H1 (cell line): Measurements from ENCODE around the gene CABP4. TPM values are rescaled to one million over a fixed set of nuclear protein-coding genes. Genes with fewer than 3 reads are reported as not detected.

ENCODE experiments used
- CTCF ChIA-PET: fragments of 300-600 bp; sonication (Branson Sonifier 250); formaldehyde crosslinking; loops from one replicate; lab custom pipeline; 2021; ENCODE audit not compliant: partially characterized antibody; lab: Charles Lee
- POLR2A ChIA-PET: fragments of 300-600 bp; sonication (Branson Sonifier 250); formaldehyde crosslinking; loops from one replicate; lab custom pipeline; 2021; ENCODE audit warnings: inconsistent platforms; ENCODE audit not compliant: partially characterized antibody; lab: Charles Lee
- DNase-seq, 2 experiments: peaks; one replicate each; pipeline versions ENCODE4 v3.0.0 to v3.0.0-alpha.2; 2010 to 2022; ENCODE audit warnings: low spot score in 2 of 2, low read depth in 1 of 2, mixed read lengths in 1 of 2
- FAIRE-seq: peaks from 2 replicates; lab custom pipeline; 2011; peaks lifted over from hg19 to GRCh38; lab: Jason Lieb, UNC
- H2AFZ ChIP-seq: 2 replicates; pipeline ENCODE4 v1.8.1; 2012; ENCODE audit warnings: low read length, inconsistent platforms
- H2AK5ac ChIP-seq: 2 replicates; pipeline ENCODE4 v1.6.1; 2013; ENCODE audit warnings: low read depth, low read length
- H2BK120ac ChIP-seq: replicated peaks from 2 replicates; pipeline ENCODE3; 2013; ENCODE audit warnings: low read depth, low read length, inconsistent platforms
- H2BK12ac ChIP-seq: 2 replicates; pipeline ENCODE4 v1.6.1; 2013; ENCODE audit warnings: low read depth, low read length
- H2BK15ac ChIP-seq: 2 replicates; pipeline ENCODE4 v1.6.1; 2013; ENCODE audit warnings: low read length
- H2BK20ac ChIP-seq: 2 replicates; pipeline ENCODE4 v1.6.1; 2013; ENCODE audit warnings: low read length
- H2BK5ac ChIP-seq: 2 replicates; pipeline ENCODE4 v1.6.1; 2013; ENCODE audit warnings: low read depth, low read length
- H3K14ac ChIP-seq: 2 replicates; pipeline ENCODE4 v1.6.1; 2013; ENCODE audit warnings: inconsistent platforms; ENCODE audit not compliant: insufficient read length
- H3K18ac ChIP-seq: 2 replicates; pipeline ENCODE4 v1.6.1; 2013; ENCODE audit warnings: low read length; ENCODE audit errors: extremely low read depth
- H3K23ac ChIP-seq: 2 replicates; pipeline ENCODE4 v1.6.1; 2013; ENCODE audit warnings: inconsistent platforms; ENCODE audit not compliant: insufficient read length
- H3K23me2 ChIP-seq: 2 replicates; pipeline ENCODE4 v1.6.1; 2013; ENCODE audit warnings: low read depth, low read length
- H3K27ac ChIP-seq: 2 replicates; pipeline ENCODE4 v1.6.1; 2011; ENCODE audit warnings: low read depth, low read length, inconsistent platforms
- H3K27me3 ChIP-seq, 4 experiments: replicated peaks in 1 of 4; 1 replicate in 1 of 4; 2 replicates in 3 of 4; pipeline versions ENCODE4 v1.6.1 to v1.8.1; 2011 to 2013; ENCODE audit warnings: low read length in 3 of 4, mild to moderate bottlenecking in 3 of 4, inconsistent platforms in 2 of 4, mixed read lengths in 2 of 4, moderate library complexity in 1 of 4; ENCODE audit not compliant: control insufficient read depth in 3 of 4, insufficient read depth in 3 of 4; ENCODE audit errors: extremely low read depth in 1 of 4
- H3K36me3 ChIP-seq, 4 experiments: 2 replicates each; pipeline versions ENCODE4 v1.6.1 to v1.8.1; 2011 to 2013; ENCODE audit warnings: mild to moderate bottlenecking in 4 of 4, low read length in 3 of 4, moderate library complexity in 2 of 4, control low read depth in 1 of 4, inconsistent platforms in 1 of 4; ENCODE audit not compliant: insufficient read depth in 4 of 4, control insufficient read depth in 2 of 4
- H3K4ac ChIP-seq: replicated peaks from 2 replicates; pipeline ENCODE3; 2013; ENCODE audit warnings: low read length, low read depth, mixed read lengths, inconsistent platforms; ENCODE audit not compliant: insufficient read length
- H3K4me1 ChIP-seq, 4 experiments: replicated peaks in 1 of 4; 1 replicate in 1 of 4; 2 replicates in 3 of 4; pipeline versions ENCODE4 v1.6.1 to v1.8.1; 2011 to 2013; ENCODE audit warnings: low read length in 3 of 4, inconsistent platforms in 2 of 4, mixed read lengths in 1 of 4; ENCODE audit not compliant: insufficient read depth in 4 of 4, control insufficient read depth in 3 of 4
- H3K4me2 ChIP-seq, 2 experiments: 2 replicates each; pipeline versions ENCODE4 v1.6.1 to v1.8.1; 2011 to 2013; ENCODE audit warnings: low read depth in 2 of 2, low read length in 2 of 2, control low read depth in 1 of 2, inconsistent platforms in 1 of 2, mild to moderate bottlenecking in 1 of 2; ENCODE audit not compliant: insufficient read depth in 1 of 2
- H3K4me3 ChIP-seq, 4 experiments: fragments of 200-600, 300-600 bp in 1 of 4; sonication (generic), shearing (Covaris generic), sonication (Bioruptor Twin) in 1 of 4; 2 replicates each; pipeline versions ENCODE4 v1.5.1 to v1.8.1; 2011 to 2016; ENCODE audit warnings: low read length in 4 of 4, low read depth in 3 of 4, control low read depth in 2 of 4, inconsistent platforms in 2 of 4, mild to moderate bottlenecking in 2 of 4, mixed read lengths in 1 of 4, moderate library complexity in 1 of 4; ENCODE audit not compliant: insufficient read depth in 2 of 4; ENCODE audit errors: extremely low read depth in 1 of 4
- H3K56ac ChIP-seq: replicated peaks from 2 replicates; pipeline ENCODE3; 2013; ENCODE audit warnings: low read depth, mild to moderate bottlenecking, mixed read lengths, low read length, inconsistent platforms; ENCODE audit not compliant: insufficient read length
- H3K79me1 ChIP-seq: 2 replicates; pipeline ENCODE4 v1.6.1; 2013; ENCODE audit warnings: low read depth, low read length, control low read depth
- H3K79me2 ChIP-seq, 2 experiments: 2 replicates each; pipeline versions ENCODE4 v1.6.1 to v1.8.1; 2012 to 2013; ENCODE audit warnings: low read length in 2 of 2, mild to moderate bottlenecking in 2 of 2, inconsistent platforms in 1 of 2; ENCODE audit not compliant: insufficient read depth in 2 of 2, control insufficient read depth in 1 of 2
- H3K9ac ChIP-seq, 4 experiments: replicated peaks in 1 of 4; 1 replicate in 1 of 4; 2 replicates in 3 of 4; pipeline versions ENCODE4 v1.6.1 to v1.8.1; 2011 to 2013; ENCODE audit warnings: low read depth in 3 of 4, low read length in 3 of 4, control low read depth in 2 of 4, mild to moderate bottlenecking in 2 of 4, moderate library complexity in 2 of 4, inconsistent platforms in 1 of 4; ENCODE audit errors: extremely low read depth in 1 of 4
- H3K9me3 ChIP-seq, 2 experiments: 2 replicates each; pipeline versions ENCODE4 v1.6.1 to v1.8.1; 2012 to 2013; ENCODE audit warnings: mild to moderate bottlenecking in 2 of 2, moderate library complexity in 2 of 2, control low read depth in 1 of 2, inconsistent platforms in 1 of 2, low read depth in 1 of 2, low read length in 1 of 2, mixed read lengths in 1 of 2; ENCODE audit not compliant: insufficient read depth in 2 of 2
- H4K20me1 ChIP-seq, 2 experiments: replicated peaks in 1 of 2; 2 replicates each; pipeline versions ENCODE3 to v1.8.1; 2011 to 2013; ENCODE audit warnings: inconsistent platforms in 2 of 2, low read length in 2 of 2, mild to moderate bottlenecking in 1 of 2; ENCODE audit not compliant: insufficient read depth in 2 of 2, control insufficient read depth in 1 of 2
- H4K5ac ChIP-seq: 2 replicates; pipeline ENCODE4 v1.6.1; 2013; ENCODE audit warnings: low read length, low read depth, mixed read lengths, inconsistent platforms; ENCODE audit not compliant: insufficient read length
- H4K8ac ChIP-seq: 2 replicates; pipeline ENCODE4 v1.8.0; 2013; ENCODE audit warnings: mild to moderate bottlenecking, moderate library complexity, low read length, inconsistent platforms; ENCODE audit not compliant: insufficient read depth; ENCODE audit errors: extremely low read depth
- H4K91ac ChIP-seq: replicated peaks from 2 replicates; pipeline ENCODE3; 2013; ENCODE audit warnings: low read length, mixed read lengths, inconsistent platforms; ENCODE audit not compliant: insufficient read length
- CBX8 ChIP-seq: fragments of 300-800, 300-1000 bp; sonication (generic); IDR thresholded peaks from 2 replicates; pipeline ENCODE4 v1.7.1; 2016; ENCODE audit warnings: low read depth, low read length, borderline replicate concordance
- GABPA ChIP-seq: IDR thresholded peaks from 2 replicates; pipeline ENCODE4 v1.6.1; 2011; ENCODE audit warnings: mild to moderate bottlenecking, low read length, moderate library complexity, borderline replicate concordance; ENCODE audit not compliant: insufficient read depth
- JUND ChIP-seq: IDR thresholded peaks from 2 replicates; pipeline ENCODE4 v1.6.1; 2011; ENCODE audit warnings: mild to moderate bottlenecking, improper control_type of control experiment, low read length
- PHF8 ChIP-seq: fragments of 200-600 bp; sonication (generic); conservative IDR thresholded peaks from 2 replicates; pipeline ENCODE4 v1.7.1; 2012; ENCODE audit warnings: low read depth, mild to moderate bottlenecking, inconsistent platforms, low read length, moderate library complexity
- POLR2A ChIP-seq, 2 experiments: IDR thresholded peaks; 1 replicate in 1 of 2; 2 replicates in 1 of 2; pipeline ENCODE4 v1.6.1; 2011; ENCODE audit warnings: low read depth in 2 of 2, low read length in 2 of 2, mild to moderate bottlenecking in 2 of 2; ENCODE audit errors: control extremely low read depth in 1 of 2
- SIN3A ChIP-seq, 2 experiments: IDR thresholded peaks in 1 of 2; conservative IDR thresholded peaks in 1 of 2; 2 replicates each; pipeline ENCODE4 v1.6.1; 2011 to 2012; ENCODE audit warnings: low read length in 2 of 2, improper control_type of control experiment in 1 of 2, low read depth in 1 of 2, mild to moderate bottlenecking in 1 of 2
- WGBS, 2 experiments: shearing (Covaris generic) in 1 of 2; methylation state at CpG; one replicate each; pipeline versions ENCODE4 v1.1.6 to v1.1.7; 2013 to 2015; ENCODE audit warnings: low lambda C conversion rate in 2 of 2, mixed read lengths in 2 of 2, inconsistent platforms in 1 of 2, low coverage in 1 of 2, missing lambda C conversion rate in 1 of 2; ENCODE audit not compliant: insufficient replicate concordance in 2 of 2, insufficient coverage in 1 of 2, insufficient read length in 1 of 2; ENCODE audit errors: extremely low coverage in 1 of 2, missing lambda C conversion rate in 1 of 2; 5-methylcytosine and 5-hydroxymethylcytosine counted together
- polyA plus RNA-seq, 7 experiments: library from polyadenylated mRNA; depleted of rRNA in 3 of 7; stranded (reverse) in 5 of 7; unstranded in 2 of 7; fragments of >200 nt in 5 of 7; fragments of 200-250 nt in 2 of 7; gene quantifications; 1 replicate in 5 of 7; 2 replicates in 1 of 7; 4 replicates in 1 of 7; pipeline versions ENCODE4 v1.2.1 to v1.2.3, GENCODE V29; 2011 to 2013; ENCODE audit warnings: missing spikeins in 2 of 7, mixed read lengths in 2 of 7
- total RNA-seq: library from RNA; stranded (reverse); fragmentation: NEBNext Ultra II Directional; extraction: Animal tissue kit (Norgen Biotek cat#: 25700); gene quantifications from 2 replicates; pipeline ENCODE4 v1.2.1, GENCODE V29; 2021

Gene CABP4
- total and polyA plus RNA-seq, 2 of the 8 experiments (the other 6 are each of a cell fraction or from before 2014, with no cell fraction given), result not detected

- 56% methylated on average over 3 of the region's 3 CpGs; no CpG with 5 or more reads in 1 of the 2 experiments for WGBS, 2 experiments
- Histone ChIP-seq H3K4me3 (peak overlapping the region; percentile 76 to 92 (median 85)), H3K23ac (no peak overlapping the region), H2AFZ (no peak overlapping the region), H4K8ac (peak overlapping the region; percentile 95; the same call in 1 of the 2 replicates), H2BK15ac (0 out of 2 replicates have a peak overlapping the region, but pooled peaks have one; percentile 3), H3K18ac (peak overlapping the region; percentile 85; the same call in 1 of the 2 replicates), H3K4ac (peak overlapping the region; percentile 10), H2BK20ac (no peak overlapping the region), H3K4me1 (peaks cover 2 to 14% (median 6%) of the 10 kb centered on the region in 4 experiments; a peak in 6 of 7 replicates), H2AK5ac (no peak overlapping the region; the same call in 1 of the 2 replicates), H2BK120ac (no peak overlapping the region), H3K27me3 (no peaks in the 10 kb centered on the region), H3K56ac (peak overlapping the region; percentile 75), H4K20me1 (peaks cover 0 to 3% of the 10 kb centered on the region in 2 experiments), H3K27ac (peak overlapping the region; percentile 87), H3K23me2 (peaks cover 6% of the 10 kb centered on the region), H4K91ac (peak overlapping the region; percentile 98), H4K5ac (no peak overlapping the region), H3K36me3 (no peaks in the 10 kb centered on the region), H3K14ac (no peak overlapping the region), H3K4me2 (peak overlapping the region; percentile 70 to 82), H2BK12ac (no peak overlapping the region), H3K9ac (peak overlapping the region; percentile 69 to 93 (median 74)), H3K9me3 (no peaks in the 10 kb centered on the region), H3K79me2 (peaks cover 0 to 3% of the 10 kb centered on the region in 2 experiments; a peak in 2 of 4 replicates), H2BK5ac (peak overlapping the region; percentile 93), H3K79me1 (peaks cover 2% of the 10 kb centered on the region)
- POLR2A ChIA-PET, result interaction anchor here (0.7 to 1.9 kb wide), 16 partner anchors 9 to 73 kb away, joined by 3 to 15 read pairs (median 4); partner anchors contain the start of genes AIP, CDK2AP2, GPR152 and PPP1CA
- TF ChIP-seq PHF8 (0 out of 2 replicates have a peak, but pooled peaks have one; percentile 8), GABPA (no peak), CBX8 (no peak), SIN3A (conservative IDR thresholded peaks at IDR 0.05 in 1 of 2, IDR thresholded peaks at IDR 0.05 in 1 of 2; ENCODE audit: low read depth in 1 of 2, low read length in 2 of 2) (0 out of 4 replicates have a peak, but pooled peaks of 1 of the 2 experiments have one; percentile 9), POLR2A (IDR thresholded peaks at IDR 0.05; ENCODE audit: control extremely low read depth in 1 of 2, low read depth in 2 of 2, low read length in 2 of 2) (peak in 1 of 2 experiments; percentile 6; a peak in 1 of 3 replicates), JUND (no peak)
- CTCF ChIA-PET, result interaction anchor here (0.6 to 1.6 kb wide), 8 partner anchors 26 to 891 kb away, joined by 3 to 6 read pairs (median 3); partner anchors contain the start of gene PPP1CA
- FAIRE-seq, result no peak
- DNase-seq, result no peak
Measured at GRCh38 chr11:67465189-67465510, 10.0 kb downstream of the CABP4 start.
